ENCODE results near the gene TIGD6. TPM values are rescaled to one million over a fixed set of nuclear protein-coding genes. Genes with fewer than 3 reads are reported as not detected.

TIGD6 gene
- total and polyA plus RNA-seq, 12 donors, result 5.4 to 10.5 (median 8.0) TPM

- Histone ChIP-seq H3K27ac (no peak overlapping the region), H3K9me3 (replicated peaks in 1 of 3) (no peaks in the 10 kb centered on the region), H3K36me3 (replicated peaks in 1 of 2) (no peaks in the 10 kb centered on the region), H3K4me3 (no peak overlapping the region), H3K27me3 (no peaks in the 10 kb centered on the region), H3K4me1 (replicated peaks in 1 of 2) (peaks cover 23 to 28% of the 10 kb centered on the region in 2 donors)
- DNase-seq, result no peak
- WGBS, 4 donors, result 87 to 96% (median 93%) methylated on average over 3 of the region's 3 CpGs
- intact Hi-C loops (cut with DNase I), result no loop called here
- no peak for TF ChIP-seq CTCF (IDR thresholded peaks at IDR 0.05)
These were observed 36.7 kb downstream of the TIGD6 start for GRCh38 chr5:149963729-149964128.

GRCh38 chr5:149962601-149963300 lies 37.7 kb downstream of the TIGD6 start:
- DNase-seq, result no peak
- no peak for TF ChIP-seq POLR2A (IDR thresholded peaks at IDR 0.05)
- TF ChIP-seq CTCF (IDR thresholded peaks at IDR 0.05), result no peak
- Histone ChIP-seq H3K27me3 (no peaks in the 10 kb centered on the region), H3K9me3 (replicated peaks in 1 of 3) (no peaks in the 10 kb centered on the region), H3K27ac (peak overlapping the region in 1 of 5 donors; percentile 98), H3K4me3 (no peak overlapping the region), H3K4me1 (replicated peaks in 1 of 2) (peaks cover 23 to 28% of the 10 kb centered on the region in 2 donors), H3K36me3 (replicated peaks in 1 of 2) (no peaks in the 10 kb centered on the region)
- intact Hi-C loops (cut with DNase I), result no loop called here
- WGBS, 4 donors, result 86 to 97% (median 94%) methylated on average over 5 of the region's 5 CpGs

- Histone ChIP-seq H3K4me3 (no peak overlapping the region), H3K27me3 (no peaks in the 10 kb centered on the region), H3K4me1 (replicated peaks in 1 of 2) (peaks cover 20 to 22% of the 10 kb centered on the region in 2 donors), H3K9me3 (replicated peaks in 1 of 3) (no peaks in the 10 kb centered on the region), H3K36me3 (replicated peaks in 1 of 2) (no peaks in the 10 kb centered on the region), H3K27ac (peak overlapping the region in 3 of 5 donors; percentile 89 to 98 (median 91))
- peak in 1 of 7 donors; percentile 44 for DNase-seq
- peak; percentile 20 to 73 (median 60) for TF ChIP-seq CTCF (IDR thresholded peaks at IDR 0.05)
- TF ChIP-seq POLR2A (IDR thresholded peaks at IDR 0.05), result no peak
- 38 to 46% (median 43%) methylated on average over 6 of the region's 6 CpGs for WGBS, 4 donors
- intact Hi-C loops (cut with DNase I), result no loop called here
These were observed 38.5 kb downstream of the TIGD6 start for GRCh38 chr5:149961957-149962409.

GRCh38 chr5:149961186-149961685 lies 39.2 kb downstream of the TIGD6 start:
- TF ChIP-seq CTCF (IDR thresholded peaks at IDR 0.05), result no peak
- TF ChIP-seq POLR2A (IDR thresholded peaks at IDR 0.05), result no peak
- Histone ChIP-seq H3K27me3 (no peaks in the 10 kb centered on the region), H3K27ac (peak overlapping the region; percentile 69 to 98 (median 89)), H3K4me1 (replicated peaks in 1 of 2) (peaks cover 14 to 21% of the 10 kb centered on the region in 2 donors), H3K36me3 (replicated peaks in 1 of 2) (no peaks in the 10 kb centered on the region), H3K4me3 (peak overlapping the region in 3 of 4 donors; percentile 66 to 100 (median 78)), H3K9me3 (replicated peaks in 1 of 3) (no peaks in the 10 kb centered on the region)
- DNase-seq, result no peak
- WGBS, 4 donors, result 11 to 23% (median 15%) methylated on average over 11 to 23 of the region's 23 CpGs
- intact Hi-C loops (cut with DNase I), result no loop called here
